ENCODE data around the gene SNAPC3.

DNA sequence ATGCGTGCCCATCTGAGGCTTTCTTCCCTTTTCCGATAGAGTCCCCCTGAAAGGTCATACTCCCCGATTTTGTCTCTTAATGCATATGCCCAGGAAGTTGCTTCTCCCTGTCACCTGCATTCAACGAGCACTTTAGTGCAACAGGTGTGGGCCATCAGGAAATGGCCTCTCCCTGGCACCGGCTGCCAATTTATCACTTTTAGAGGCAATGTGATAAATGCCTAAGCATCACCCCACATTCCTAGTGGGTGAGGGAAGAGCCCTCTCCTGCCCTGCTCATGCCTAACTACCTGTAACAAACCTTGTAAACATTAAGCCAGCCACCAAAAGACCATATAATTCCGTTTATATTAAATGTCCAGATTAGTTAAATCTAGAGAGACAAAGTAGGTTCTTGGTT, 1.1 kb upstream of the SNAPC3 start:
- TF ChIP-seq, protein P1, sequence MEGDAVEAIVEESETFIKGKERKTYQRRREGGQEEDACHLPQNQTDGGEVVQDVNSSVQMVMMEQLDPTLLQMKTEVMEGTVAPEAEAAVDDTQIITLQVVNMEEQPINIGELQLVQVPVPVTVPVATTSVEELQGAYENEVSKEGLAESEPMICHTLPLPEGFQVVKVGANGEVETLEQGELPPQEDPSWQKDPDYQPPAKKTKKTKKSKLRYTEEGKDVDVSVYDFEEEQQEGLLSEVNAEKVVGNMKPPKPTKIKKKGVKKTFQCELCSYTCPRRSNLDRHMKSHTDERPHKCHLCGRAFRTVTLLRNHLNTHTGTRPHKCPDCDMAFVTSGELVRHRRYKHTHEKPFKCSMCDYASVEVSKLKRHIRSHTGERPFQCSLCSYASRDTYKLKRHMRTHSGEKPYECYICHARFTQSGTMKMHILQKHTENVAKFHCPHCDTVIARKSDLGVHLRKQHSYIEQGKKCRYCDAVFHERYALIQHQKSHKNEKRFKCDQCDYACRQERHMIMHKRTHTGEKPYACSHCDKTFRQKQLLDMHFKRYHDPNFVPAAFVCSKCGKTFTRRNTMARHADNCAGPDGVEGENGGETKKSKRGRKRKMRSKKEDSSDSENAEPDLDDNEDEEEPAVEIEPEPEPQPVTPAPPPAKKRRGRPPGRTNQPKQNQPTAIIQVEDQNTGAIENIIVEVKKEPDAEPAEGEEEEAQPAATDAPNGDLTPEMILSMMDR (IDR thresholded peaks at IDR 0.05) = no peak
- TF ChIP-seq SMC3 (IDR thresholded peaks at IDR 0.05) (no peak), HES2 (IDR thresholded peaks at IDR 0.05) (no peak), POLR2A (IDR thresholded peaks at IDR 0.05; ENCODE audit: low read length) (no peak), RAD21 (conservative IDR thresholded peaks at IDR 0.05 in 1 of 2, IDR thresholded peaks at IDR 0.05 in 1 of 2) (no peak), NPAS2 (CRISPR knock-in tag; IDR thresholded peaks at IDR 0.05; ENCODE audit: borderline replicate concordance) (no peak), SREBF2 (IDR thresholded peaks at IDR 0.05) (no peak), ZFP36 (IDR thresholded peaks at IDR 0.05; ENCODE audit: borderline replicate concordance, partially characterized antibody) (no peak), E2F6 (IDR thresholded peaks at IDR 0.05; ENCODE audit: borderline replicate concordance, low read depth) (no peak), JUN (IDR thresholded peaks at IDR 0.05) (no peak), REST (IDR thresholded peaks at IDR 0.05) (no peak)
- TF ChIP-seq, protein P2, sequence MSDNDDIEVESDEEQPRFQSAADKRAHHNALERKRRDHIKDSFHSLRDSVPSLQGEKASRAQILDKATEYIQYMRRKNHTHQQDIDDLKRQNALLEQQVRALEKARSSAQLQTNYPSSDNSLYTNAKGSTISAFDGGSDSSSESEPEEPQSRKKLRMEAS (IDR thresholded peaks at IDR 0.05) = no peak
- TF ChIP-seq, protein P3, sequence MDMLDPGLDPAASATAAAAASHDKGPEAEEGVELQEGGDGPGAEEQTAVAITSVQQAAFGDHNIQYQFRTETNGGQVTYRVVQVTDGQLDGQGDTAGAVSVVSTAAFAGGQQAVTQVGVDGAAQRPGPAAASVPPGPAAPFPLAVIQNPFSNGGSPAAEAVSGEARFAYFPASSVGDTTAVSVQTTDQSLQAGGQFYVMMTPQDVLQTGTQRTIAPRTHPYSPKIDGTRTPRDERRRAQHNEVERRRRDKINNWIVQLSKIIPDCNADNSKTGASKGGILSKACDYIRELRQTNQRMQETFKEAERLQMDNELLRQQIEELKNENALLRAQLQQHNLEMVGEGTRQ (IDR thresholded peaks at IDR 0.05) = no peak
- TF ChIP-seq, protein P4, sequence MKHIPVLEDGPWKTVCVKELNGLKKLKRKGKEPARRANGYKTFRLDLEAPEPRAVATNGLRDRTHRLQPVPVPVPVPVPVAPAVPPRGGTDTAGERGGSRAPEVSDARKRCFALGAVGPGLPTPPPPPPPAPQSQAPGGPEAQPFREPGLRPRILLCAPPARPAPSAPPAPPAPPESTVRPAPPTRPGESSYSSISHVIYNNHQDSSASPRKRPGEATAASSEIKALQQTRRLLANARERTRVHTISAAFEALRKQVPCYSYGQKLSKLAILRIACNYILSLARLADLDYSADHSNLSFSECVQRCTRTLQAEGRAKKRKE (CRISPR knock-in tag; IDR thresholded peaks at IDR 0.05; ENCODE audit: low read depth) = no peak
